Measurements from ENCODE around the gene METAP1D.

- no peak for TF ChIP-seq ZNF274 (IDR thresholded peaks at IDR 0.05; ENCODE audit: low read depth, low read length)
- TF ChIP-seq RAD21 (IDR thresholded peaks at IDR 0.05; ENCODE audit: low read depth) = no peak
- TF ChIP-seq FOSL1 (IDR thresholded peaks at IDR 0.05; ENCODE audit: low read depth) = no peak
Observed at GRCh38 chr2:171965238-171965637, 34.5 kb upstream of the METAP1D start.

Measured in HCT116 (cell line).